Muscle layer of colon (tissue), 2 donors: ENCODE results near the gene VPS18.
A peak's percentile ranks its signal among the peaks of the same experiment; 100 is the strongest.

Experiments used
- H3K27ac ChIP-seq: one replicate; pipeline ENCODE4 v1.7.0; 2013; ENCODE audit warnings: low read depth, mild to moderate bottlenecking, low read length, moderate library complexity
- H3K27me3 ChIP-seq, 2 donors: one replicate each; pipeline ENCODE4 v1.7.0; 2013; ENCODE audit warnings: low read length in 2 of 2, mild to moderate bottlenecking in 2 of 2; ENCODE audit not compliant: insufficient read depth in 2 of 2, control insufficient read depth in 1 of 2
- H3K36me3 ChIP-seq: one replicate; pipeline ENCODE4 v1.7.0; 2013; ENCODE audit warnings: mild to moderate bottlenecking, low read length; ENCODE audit not compliant: insufficient read depth
- H3K4me1 ChIP-seq: one replicate; pipeline ENCODE4 v1.7.0; 2013; ENCODE audit warnings: mild to moderate bottlenecking, low read length; ENCODE audit not compliant: insufficient read depth
- H3K4me3 ChIP-seq, 2 donors: one replicate each; pipeline ENCODE4 v1.7.0; 2013; ENCODE audit warnings: low read length in 2 of 2, low read depth in 1 of 2, mild to moderate bottlenecking in 1 of 2, moderate library complexity in 1 of 2
- H3K9ac ChIP-seq: one replicate; pipeline ENCODE4 v1.7.0; 2013; ENCODE audit warnings: low read length
- H3K9me3 ChIP-seq: one replicate; pipeline ENCODE4 v1.7.0; 2013; ENCODE audit warnings: mild to moderate bottlenecking, low read length
- donor health status: abdominal sarcoma.
- donor health status: Adenocarcinoma of cecum.

The VPS18 gene

GRCh38 chr15:40904552-40905201 is 10.4 kb downstream of the VPS18 start:
- Histone ChIP-seq H3K4me1 (peaks cover 26% of the 10 kb centered on the region), H3K36me3 (peaks cover 30% of the 10 kb centered on the region)

GRCh38 chr15:40906091-40906990 is 12.1 kb downstream of the VPS18 start:
- Histone ChIP-seq H3K27me3 (no peaks in the 10 kb centered on the region), H3K9me3 (no peaks in the 10 kb centered on the region), H3K4me1 (peaks cover 26% of the 10 kb centered on the region), H3K4me3 (peak overlapping the region; percentile 22 to 70), H3K9ac (peak overlapping the region; percentile 37), H3K36me3 (peaks cover 14% of the 10 kb centered on the region), H3K27ac (peak overlapping the region; percentile 78)

More at GRCh38 chr15:40904552-40905201, 10.4 kb downstream of the VPS18 start:
- no peaks in the 10 kb centered on the region for H3K27me3 ChIP-seq
- H3K9ac ChIP-seq: no peak overlapping the region
- H3K9me3 ChIP-seq: no peaks in the 10 kb centered on the region
- H3K4me3 ChIP-seq: no peak overlapping the region
- H3K27ac ChIP-seq: no peak overlapping the region

- H3K36me3 ChIP-seq: peaks cover 14% of the 10 kb centered on the region
- no peaks in the 10 kb centered on the region for H3K27me3 ChIP-seq
- peak overlapping the region; percentile 78 for H3K27ac ChIP-seq
- peak overlapping the region; percentile 37 for H3K9ac ChIP-seq
- peak overlapping the region; percentile 22 to 70 for H3K4me3 ChIP-seq
- no peaks in the 10 kb centered on the region for H3K9me3 ChIP-seq
- peaks cover 26% of the 10 kb centered on the region for H3K4me1 ChIP-seq
These were observed 12.9 kb downstream of the VPS18 start for GRCh38 chr15:40906991-40907802.

- Histone ChIP-seq H3K27me3 (no peaks in the 10 kb centered on the region), H3K4me3 (no peak overlapping the region), H3K27ac (no peak overlapping the region), H3K36me3 (peaks cover 7% of the 10 kb centered on the region), H3K4me1 (peaks cover 26% of the 10 kb centered on the region), H3K9ac (no peak overlapping the region), H3K9me3 (no peaks in the 10 kb centered on the region)
These were observed 13.8 kb downstream of the VPS18 start for GRCh38 chr15:40908095-40908494.

- Histone ChIP-seq H3K4me1 (peaks cover 21% of the 10 kb centered on the region), H3K9me3 (no peaks in the 10 kb centered on the region), H3K4me3 (no peak overlapping the region), H3K9ac (no peak overlapping the region), H3K27ac (no peak overlapping the region), H3K27me3 (no peaks in the 10 kb centered on the region), H3K36me3 (no peaks in the 10 kb centered on the region)
These were observed 15.7 kb downstream of the VPS18 start for GRCh38 chr15:40909662-40910630.

- H3K27me3 ChIP-seq: no peaks in the 10 kb centered on the region
- no peaks in the 10 kb centered on the region for H3K9me3 ChIP-seq
- H3K36me3 ChIP-seq: no peaks in the 10 kb centered on the region
- peaks cover 12% of the 10 kb centered on the region for H3K4me1 ChIP-seq
- no peak overlapping the region for H3K9ac ChIP-seq
- H3K27ac ChIP-seq: no peak overlapping the region
- no peak overlapping the region for H3K4me3 ChIP-seq
These were observed 16.9 kb downstream of the VPS18 start for GRCh38 chr15:40911141-40911540.

- Histone ChIP-seq H3K4me1 (peaks cover 9% of the 10 kb centered on the region), H3K36me3 (no peaks in the 10 kb centered on the region), H3K27ac (no peak overlapping the region), H3K9me3 (no peaks in the 10 kb centered on the region), H3K27me3 (no peaks in the 10 kb centered on the region), H3K4me3 (no peak overlapping the region), H3K9ac (no peak overlapping the region)
These were observed 17.4 kb downstream of the VPS18 start for GRCh38 chr15:40911693-40912092.

GRCh38 chr15:40912478-40912877 is 18.2 kb downstream of the VPS18 start:
- Histone ChIP-seq H3K27me3 (no peaks in the 10 kb centered on the region), H3K9ac (no peak overlapping the region), H3K36me3 (no peaks in the 10 kb centered on the region), H3K4me1 (peaks cover 1% of the 10 kb centered on the region), H3K9me3 (no peaks in the 10 kb centered on the region), H3K27ac (no peak overlapping the region), H3K4me3 (no peak overlapping the region)

GRCh38 chr15:40914013-40914412 is 19.8 kb downstream of the VPS18 start:
- Histone ChIP-seq H3K9me3 (no peaks in the 10 kb centered on the region), H3K27ac (no peak overlapping the region), H3K9ac (no peak overlapping the region)

GRCh38 chr15:40914486-40914885 is 20.2 kb downstream of the VPS18 start:
- no peak overlapping the region for H3K4me3 ChIP-seq
- no peak overlapping the region for H3K27ac ChIP-seq
- H3K9ac ChIP-seq: no peak overlapping the region
- no peaks in the 10 kb centered on the region for H3K9me3 ChIP-seq
- no peaks in the 10 kb centered on the region for H3K4me1 ChIP-seq
- no peaks in the 10 kb centered on the region for H3K27me3 ChIP-seq
- H3K36me3 ChIP-seq: no peaks in the 10 kb centered on the region

More at GRCh38 chr15:40914013-40914412, 19.8 kb downstream of the VPS18 start:
- H3K4me1 ChIP-seq: no peaks in the 10 kb centered on the region
- H3K27me3 ChIP-seq: no peaks in the 10 kb centered on the region
- no peak overlapping the region for H3K4me3 ChIP-seq
- H3K36me3 ChIP-seq: no peaks in the 10 kb centered on the region
